Hematopoietic multipotent progenitor cell (in vitro differentiated cells): ENCODE measurements around the gene STK33. TPM values are rescaled to one million over a fixed set of nuclear protein-coding genes. Genes with fewer than 3 reads are reported as not detected.

Source experiments
- DNase-seq, 3 donors: peaks; one replicate each; pipeline ENCODE4 v3.0.0-alpha.2; 2011 to 2015; ENCODE audit warnings: low read depth in 2 of 3, low spot score in 2 of 3
- total RNA-seq: library from RNA; depleted of rRNA; stranded (reverse); fragments of >200 nt; gene quantifications from one replicate; pipeline ENCODE4 v1.2.3, GENCODE V29; 2012

Gene STK33
- total RNA-seq, 1 donor: 7.3 TPM

- peak in 1 of 3 donors; percentile 19 for DNase-seq
Observed at GRCh38 chr11:8442301-8442700, 151.7 kb downstream of the STK33 start.

- DNase-seq: no peak
Observed at GRCh38 chr11:8440649-8441048, 153.4 kb downstream of the STK33 start.

GRCh38 chr11:8429483-8429882, 164.5 kb downstream of the STK33 start:
- DNase-seq: no peak

- no peak for DNase-seq
Observed at GRCh38 chr11:8426076-8426475, 168.0 kb downstream of the STK33 start.

GRCh38 chr11:8415195-8415594, 178.8 kb downstream of the STK33 start:
- no peak for DNase-seq

- DNase-seq: no peak
Observed at GRCh38 chr11:8408151-8408941, 185.7 kb downstream of the STK33 start.

GRCh38 chr11:8403310-8403709, 190.7 kb downstream of the STK33 start:
- DNase-seq: peak in 1 of 3 donors; percentile 2

- no peak for DNase-seq
Observed at GRCh38 chr11:8392886-8393285, 201.1 kb downstream of the STK33 start.

- DNase-seq: no peak
Observed at GRCh38 chr11:8392166-8392565, 201.9 kb downstream of the STK33 start.

GRCh38 chr11:8390851-8391612, 203.0 kb downstream of the STK33 start:
- DNase-seq: no peak

GRCh38 chr11:8389029-8389996, 204.7 kb downstream of the STK33 start:
- peak in 2 of 3 donors; percentile 49 to 66 for DNase-seq

GRCh38 chr11:8387693-8388092, 206.3 kb downstream of the STK33 start:
- no peak for DNase-seq

- DNase-seq: no peak
Observed at GRCh38 chr11:8387141-8387540, 206.9 kb downstream of the STK33 start.

GRCh38 chr11:8386134-8386864, 207.7 kb downstream of the STK33 start:
- no peak for DNase-seq

- peak in 2 of 3 donors; percentile 46 to 69 for DNase-seq
Observed at GRCh38 chr11:8384199-8384821, 209.7 kb downstream of the STK33 start.

GRCh38 chr11:8383627-8384026, 210.4 kb downstream of the STK33 start:
- no peak for DNase-seq

- DNase-seq: no peak
Observed at GRCh38 chr11:8383227-8383626, 210.8 kb downstream of the STK33 start.

- DNase-seq: no peak
Observed at GRCh38 chr11:8382436-8383053, 211.5 kb downstream of the STK33 start.

- no peak for DNase-seq
Observed at GRCh38 chr11:8381871-8382396, 212.1 kb downstream of the STK33 start.
